ENCODE data around the gene PTPRS. TPM values are rescaled to one million over a fixed set of nuclear protein-coding genes. Genes with fewer than 3 reads are reported as not detected.

The PTPRS gene
- total and polyA plus RNA-seq, 9 of the 15 experiments (the other 6 are each of a cell fraction or from before 2014, with no cell fraction given), result 1.1 to 49.4 (median 14.1) TPM

GRCh38 chr19:5340637-5341447, at the start of gene PTPRS (continued):
- TF ChIP-seq SMARCC2 (IDR thresholded peaks at IDR 0.05; ENCODE audit: low read depth), result no peak
- no peak for TF ChIP-seq BRF2 (IDR thresholded peaks at IDR 0.05; ENCODE audit: borderline replicate concordance, insufficient read depth, insufficient read length)
- no peak for TF ChIP-seq ZNF217 (CRISPR knock-in tag; IDR thresholded peaks at IDR 0.05)
- TF ChIP-seq MAFG (tag; conservative IDR thresholded peaks at IDR 0.05), result no peak
- peak; percentile 34; the same call in 1 of the 2 replicates for TF ChIP-seq HDAC2 (IDR thresholded peaks at IDR 0.05)
- 0 out of 2 replicates have a peak, but pooled peaks have one; percentile 51 for TF ChIP-seq ZNF584 (CRISPR knock-in tag; IDR thresholded peaks at IDR 0.05; ENCODE audit: low read depth)
- TF ChIP-seq RB1 (IDR thresholded peaks at IDR 0.05; ENCODE audit: low read depth), result peak; percentile 78; the same call in 1 of the 2 replicates
- TF ChIP-seq POLR2G (IDR thresholded peaks at IDR 0.05; ENCODE audit: low read depth, low read length), result peak; percentile 52; the same call in 1 of the 2 replicates
- peak; percentile 92; the same call in 1 of the 2 replicates for TF ChIP-seq FOXP4 (CRISPR knock-in tag; IDR thresholded peaks at IDR 0.05; ENCODE audit: borderline replicate concordance)
- peak; percentile 61; the same call in 1 of the 2 replicates for TF ChIP-seq TGIF2 (CRISPR knock-in tag; IDR thresholded peaks at IDR 0.05)
- peak; percentile 51; the same call in 1 of the 2 replicates for TF ChIP-seq RBFOX2 (IDR thresholded peaks at IDR 0.05; ENCODE audit: low read depth, low read length)
- peak; percentile 79; the same call in 1 of the 2 replicates for TF ChIP-seq ZNF124 (CRISPR knock-in tag; IDR thresholded peaks at IDR 0.05)
- TF ChIP-seq ZSCAN32 (CRISPR knock-in tag; IDR thresholded peaks at IDR 0.05), result no peak
- no peak for TF ChIP-seq NEUROD1 (IDR thresholded peaks at IDR 0.05; ENCODE audit: borderline replicate concordance, low read depth, low read length, partially characterized antibody)
- TF ChIP-seq ARID2 (IDR thresholded peaks at IDR 0.05), result no peak
- peak; percentile 57; the same call in 1 of the 2 replicates for TF ChIP-seq NR2C2 (CRISPR knock-in tag; IDR thresholded peaks at IDR 0.05)
- no peak for TF ChIP-seq NR2C2 (tag; IDR thresholded peaks at IDR 0.05)
- no peak for TF ChIP-seq PBX2 (CRISPR knock-in tag; IDR thresholded peaks at IDR 0.05; ENCODE audit: low read depth)
- no peak for TF ChIP-seq PBX2 (tag; conservative IDR thresholded peaks at IDR 0.05; ENCODE audit: low read depth)

Measured in K562 (cell line).